COLO829 (cell line): ENCODE data around the gene CYP46A1.

Experiments used
- DNase-seq: peaks from one replicate; pipeline ENCODE4 v3.0.0; 2012; ENCODE audit warnings: low spot score

Gene CYP46A1

GRCh38 chr14:99744199-99744872 is 60.2 kb downstream of the CYP46A1 start:
- DNase-seq: peak; percentile 34

- DNase-seq: no peak
Observed at GRCh38 chr14:99744873-99745224, 60.8 kb downstream of the CYP46A1 start.

- no peak for DNase-seq
Observed at GRCh38 chr14:99745307-99745951, 61.3 kb downstream of the CYP46A1 start.

GRCh38 chr14:99747167-99747566 is 63.1 kb downstream of the CYP46A1 start:
- no peak for DNase-seq

- no peak for DNase-seq
Observed at GRCh38 chr14:99747582-99748330, 63.7 kb downstream of the CYP46A1 start.

- no peak for DNase-seq
Observed at GRCh38 chr14:99748529-99748928, 64.4 kb downstream of the CYP46A1 start.

GRCh38 chr14:99749142-99749541 is 65.0 kb downstream of the CYP46A1 start:
- DNase-seq: no peak

GRCh38 chr14:99749763-99750715 is 65.9 kb downstream of the CYP46A1 start:
- DNase-seq: no peak

- DNase-seq: no peak
Observed at GRCh38 chr14:99750746-99751450, 66.8 kb downstream of the CYP46A1 start.

GRCh38 chr14:99751539-99752485 is 67.7 kb downstream of the CYP46A1 start:
- DNase-seq: no peak

GRCh38 chr14:99752486-99753121 is 68.5 kb downstream of the CYP46A1 start:
- DNase-seq: no peak

GRCh38 chr14:99753225-99754140 is 69.4 kb downstream of the CYP46A1 start:
- DNase-seq: no peak

- DNase-seq: no peak
Observed at GRCh38 chr14:99754141-99755067, 70.3 kb downstream of the CYP46A1 start.

- DNase-seq: peak; percentile 76
Observed at GRCh38 chr14:99755068-99755405, 70.9 kb downstream of the CYP46A1 start.

GRCh38 chr14:99755629-99756603 is 71.8 kb downstream of the CYP46A1 start:
- peak; percentile 74 for DNase-seq

- DNase-seq: no peak
Observed at GRCh38 chr14:99756796-99757195, 72.7 kb downstream of the CYP46A1 start.
